Tibial nerve (tissue), 4 donors: Measurements from ENCODE around the gene RCN2. TPM values are rescaled to one million over a fixed set of nuclear protein-coding genes. Genes with fewer than 3 reads are reported as not detected.
"Not testable (repeated sequence)": the region's sequence is repeated elsewhere in the genome, so short reads cannot be mapped to it uniquely, and the experiment has no call there.

ENCODE experiments used
- DNase-seq, 2 donors: peaks; one replicate each; pipeline ENCODE4 v3.0.0-alpha.2; 2019; ENCODE audit warnings: low spot score in 2 of 2
- H3K27ac ChIP-seq, 4 donors: fragments of 200-600 bp; sonication (generic) in 3 of 4; one replicate each; pipeline ENCODE4 v1.5.1; 2017 to 2019; ENCODE audit warnings: mild to moderate bottlenecking in 1 of 4
- H3K27me3 ChIP-seq, 2 donors: fragments of 200-600 bp; sonication (generic) in 1 of 2; one replicate each; pipeline versions ENCODE4 v1.5.1 to v1.6.0; 2017 to 2019
- H3K36me3 ChIP-seq, 3 donors: fragments of 200-600 bp; sonication (generic); one replicate each; pipeline ENCODE4 v1.5.1; 2018 to 2019
- H3K4me1 ChIP-seq, 4 donors: fragments of 200-600 bp; sonication (generic) in 3 of 4; one replicate each; pipeline ENCODE4 v1.5.1; 2017 to 2019
- H3K4me3 ChIP-seq, 4 donors: fragments of 200-600 bp; sonication (generic) in 3 of 4; one replicate each; pipeline ENCODE4 v1.5.1; 2017 to 2019; ENCODE audit warnings: mild to moderate bottlenecking in 1 of 4, moderate library complexity in 1 of 4
- H3K9me3 ChIP-seq, 4 donors: fragments of 200-600 bp; sonication (generic) in 3 of 4; one replicate each; pipeline ENCODE4 v1.5.1; 2017 to 2019
- CTCF ChIP-seq, 5 experiments: fragments of 200-600 bp in 3 of 5; fragments of 450-650 bp in 2 of 5; sonication (generic) in 3 of 5; IDR thresholded peaks; one replicate each; pipeline ENCODE4 v1.5.1; 2016 to 2019; ENCODE audit warnings: antibody characterized with exemption in 5 of 5, mild to moderate bottlenecking in 3 of 5, moderate library complexity in 2 of 5
- EP300 ChIP-seq, 2 donors: sonication (generic); formaldehyde crosslinking; IDR thresholded peaks; one replicate each; pipeline ENCODE4 v1.6.1; 2017; ENCODE audit warnings: antibody characterized with exemption in 2 of 2, mild to moderate bottlenecking in 1 of 2
- POLR2A ChIP-seq, 2 donors: fragments of 450-650 bp; IDR thresholded peaks; one replicate each; pipeline ENCODE4 v1.6.1; 2017; ENCODE audit warnings: antibody characterized with exemption in 2 of 2, mild to moderate bottlenecking in 2 of 2, moderate library complexity in 2 of 2
- WGBS, 2 donors: methylation state at CpG; one replicate each; pipeline ENCODE4 v1.1.5; 2018; 5-methylcytosine and 5-hydroxymethylcytosine counted together
- total RNA-seq, 4 donors: library from RNA; depleted of rRNA; stranded (reverse); fragments of >200 nt; gene quantifications; one replicate each; pipeline ENCODE4 v1.1.0, GENCODE V29; 2016

RCN2 gene
- total RNA-seq, 4 donors from 2014 or later, result 29.7 to 59.7 (median 43.8) TPM

- Histone ChIP-seq H3K9me3 (no peaks in the 10 kb centered on the region), H3K4me3 (no peak overlapping the region), H3K36me3 (no peaks in the 10 kb centered on the region), H3K4me1 (peaks cover 0 to 23% (median 0%) of the 10 kb centered on the region in 4 donors), H3K27me3 (no peaks in the 10 kb centered on the region), H3K27ac (peak overlapping the region in 1 of 4 donors; percentile 55)
- WGBS, 2 donors, result 46 to 47% methylated on average over 6 of the region's 6 CpGs
- DNase-seq, result no peak
- no peak for TF ChIP-seq POLR2A (IDR thresholded peaks at IDR 0.05)
- no peak for TF ChIP-seq EP300 (IDR thresholded peaks at IDR 0.05)
- TF ChIP-seq CTCF (IDR thresholded peaks at IDR 0.05), result no peak
Measured at GRCh38 chr15:76961268-76962011, 29.9 kb downstream of the RCN2 start.

- no peaks in the 10 kb centered on the region for H3K9me3 ChIP-seq
- H3K36me3 ChIP-seq, result no peaks in the 10 kb centered on the region
- peaks cover 0 to 23% (median 0%) of the 10 kb centered on the region in 4 donors for H3K4me1 ChIP-seq
- H3K27me3 ChIP-seq, result no peaks in the 10 kb centered on the region
- no peak for TF ChIP-seq POLR2A (IDR thresholded peaks at IDR 0.05)
- no peak for TF ChIP-seq EP300 (IDR thresholded peaks at IDR 0.05)
- no peak for TF ChIP-seq CTCF (IDR thresholded peaks at IDR 0.05)
- no peak overlapping the region for H3K4me3 ChIP-seq
- WGBS, 2 donors, result 90 to 92% methylated on average over 9 of the region's 9 CpGs
- DNase-seq, result no peak
- H3K27ac ChIP-seq, result no peak overlapping the region
Measured at GRCh38 chr15:76962337-76963013, 30.9 kb downstream of the RCN2 start.

GRCh38 chr15:76963596-76963995 lies 32.0 kb downstream of the RCN2 start:
- Histone ChIP-seq H3K27me3 (no peaks in the 10 kb centered on the region), H3K36me3 (no peaks in the 10 kb centered on the region), H3K4me1 (peaks cover 0 to 23% (median 0%) of the 10 kb centered on the region in 4 donors), H3K27ac (no peak overlapping the region), H3K4me3 (no peak overlapping the region), H3K9me3 (no peaks in the 10 kb centered on the region)
- no peak for DNase-seq
- 52 to 63% methylated on average over 9 of the region's 9 CpGs for WGBS, 2 donors
- TF ChIP-seq EP300 (IDR thresholded peaks at IDR 0.05), result no peak
- no peak for TF ChIP-seq POLR2A (IDR thresholded peaks at IDR 0.05)
- TF ChIP-seq CTCF (IDR thresholded peaks at IDR 0.05), result no peak

- Histone ChIP-seq H3K4me3 (no peak overlapping the region), H3K27ac (no peak overlapping the region), H3K9me3 (no peaks in the 10 kb centered on the region), H3K36me3 (no peaks in the 10 kb centered on the region), H3K27me3 (no peaks in the 10 kb centered on the region), H3K4me1 (peaks cover 0 to 23% (median 0%) of the 10 kb centered on the region in 4 donors)
- 47 to 53% methylated on average over 5 of the region's 5 CpGs for WGBS, 2 donors
- no peak for TF ChIP-seq EP300 (IDR thresholded peaks at IDR 0.05)
- DNase-seq, result no peak
Measured at GRCh38 chr15:76964157-76964556, 32.6 kb downstream of the RCN2 start.

GRCh38 chr15:76966051-76966450 lies 34.5 kb downstream of the RCN2 start:
- WGBS, 2 donors, result 62 to 75% methylated on average over 7 of the region's 7 CpGs

GRCh38 chr15:76967067-76967466 lies 35.5 kb downstream of the RCN2 start:
- Histone ChIP-seq H3K4me1 (peaks cover 0 to 15% (median 0%) of the 10 kb centered on the region in 4 donors), H3K36me3 (no peaks in the 10 kb centered on the region), H3K9me3 (no peaks in the 10 kb centered on the region), H3K4me3 (no peak overlapping the region), H3K27me3 (no peaks in the 10 kb centered on the region), H3K27ac (no peak overlapping the region)
- DNase-seq, result no peak
- whole genome bisulfite sequencing, 2 donors, result 38 to 47% methylated on average over 4 of the region's 4 CpGs
- TF ChIP-seq POLR2A (IDR thresholded peaks at IDR 0.05), result no peak
- no peak for TF ChIP-seq CTCF (IDR thresholded peaks at IDR 0.05)
- TF ChIP-seq EP300 (IDR thresholded peaks at IDR 0.05), result no peak

More at GRCh38 chr15:76966051-76966450, 34.5 kb downstream of the RCN2 start:
- H3K36me3 ChIP-seq, H3K27me3 ChIP-seq, DNase-seq, H3K4me3 ChIP-seq, H3K9me3 ChIP-seq, H3K27ac ChIP-seq: not testable (repeated sequence)
- peaks cover 0 to 19% (median 0%) of the 10 kb centered on the region in 4 donors for H3K4me1 ChIP-seq
